ENCODE results near the gene ITGA3. TPM values are rescaled to one million over a fixed set of nuclear protein-coding genes. Genes with fewer than 3 reads are reported as not detected.

ITGA3 gene
- total RNA-seq, 1 experiment from 2014 or later: 392 TPM

GRCh38 chr17:50094243-50094752, 38.4 kb downstream of the ITGA3 start (continued):
- no peak for TF ChIP-seq EZH2phosphoT487 (IDR thresholded peaks at IDR 0.05; ENCODE audit: borderline replicate concordance)

GRCh38 chr17:50094753-50095619, 39.1 kb downstream of the ITGA3 start, which contains the start of gene PDK2:
PDK2 (plus strand) TSS chr17:50095351; CDS start chr17:50095436, 85 bp downstream.
- Histone ChIP-seq H3K4me1 (ENCODE audit: control insufficient read depth in 1 of 2, insufficient read depth in 2 of 2, low read length in 2 of 2) (peaks cover 14 to 37% of the 10 kb centered on the region in 2 experiments), H3K4me3 (replicated peaks in 1 of 2; ENCODE audit: low read depth in 1 of 2, low read length in 2 of 2) (peak within 1 kb of the TSS; percentile 84 to 96), H3K9ac (ENCODE audit: low read length) (peak within 1 kb of the TSS; percentile 83), H3K9me2 (ENCODE audit: insufficient read depth) (no peaks in the 10 kb centered on the region), H3K4me2 (ENCODE audit: low read length) (peak within 1 kb of the TSS; percentile 91), H3K27ac (ENCODE audit: low read depth, low read length) (peak within 1 kb of the TSS; percentile 64), H3K27me3 (ENCODE audit: insufficient read depth, low read length) (no peaks in the 10 kb centered on the region), H3K9me3 (ENCODE audit: control insufficient read depth in 1 of 2, insufficient read depth in 1 of 2, low read depth in 1 of 2, low read length in 2 of 2) (no peaks in the 10 kb centered on the region), H3K36me3 (ENCODE audit: control insufficient read depth in 1 of 2, insufficient read depth in 2 of 2, low read length in 2 of 2) (peaks cover under 1 to 7% of the 10 kb centered on the region in 2 experiments; a peak in 3 of 4 replicates), H4K20me1 (ENCODE audit: insufficient read depth) (no peaks in the 10 kb centered on the region), H2AFZ (ENCODE audit: low read depth, low read length, poor library complexity, severe bottlenecking) (peak within 1 kb of the TSS; percentile 89), H3K79me2 (ENCODE audit: insufficient read depth, low read length) (0 out of 2 replicates have a peak, but pooled peaks cover 6% of the 10 kb centered on the region)
- ChIA-PET RAD21 (ENCODE audit: low non-redundant PET in 1 of 2, low total read pairs in 2 of 2, uncharacterized antibody in 2 of 2, unreplicated experiment in 2 of 2) (interaction anchor here (1.3 to 1.6 kb wide), 4 partner anchors 60 to 98 kb away, joined by 4 to 5 read pairs (median 4); no protein-coding TSS in a partner anchor), CTCF (interaction anchor here (0.6 to 4.6 kb wide), 39 partner anchors 8 to 332 kb away, joined by 3 to 55 read pairs (median 7); partner anchors contain the start of genes ITGA3, LRRC59 and SGCA), POLR2A (interaction anchor here (0.6 to 3.5 kb wide), 5 partner anchors 13 to 67 kb away, joined by 3 to 18 read pairs (median 5); partner anchors contain the start of gene ITGA3)
- peak; percentile 96 for DNase-seq (ENCODE audit: low read depth, low spot score)
- TF ChIP-seq EGR1 (IDR thresholded peaks at IDR 0.05; ENCODE audit: low read depth) (no peak; the same call in 1 of the 2 replicates), CTCF (IDR thresholded peaks at IDR 0.05 in 2 of 3, conservative IDR thresholded peaks at IDR 0.05 in 1 of 3; ENCODE audit: borderline replicate concordance in 1 of 3, insufficient read depth in 1 of 3, low read depth in 2 of 3, low read length in 2 of 3) (no peak), CBX3 (IDR thresholded peaks at IDR 0.05; ENCODE audit: low read depth) (no peak), TCF7L2 (IDR thresholded peaks at IDR 0.05; ENCODE audit: borderline replicate concordance, extremely low read depth, insufficient read depth, insufficient read length) (peak; percentile 30), SP1 (IDR thresholded peaks at IDR 0.05; ENCODE audit: low read depth) (peak; percentile 100), ZFX (IDR thresholded peaks at IDR 0.05) (peak; percentile 63; the same call in 1 of the 2 replicates), YY1 (IDR thresholded peaks at IDR 0.05; ENCODE audit: extremely low read depth, insufficient replicate concordance, low read depth, low read length) (peak; percentile 56), ZBTB33 (IDR thresholded peaks at IDR 0.05; ENCODE audit: extremely low read depth, insufficient replicate concordance, low read length) (no peak), CEBPB (IDR thresholded peaks at IDR 0.05; ENCODE audit: low read depth) (no peak), RAD21 (IDR thresholded peaks at IDR 0.05; ENCODE audit: low read depth) (no peak), MAX (IDR thresholded peaks at IDR 0.05) (peak; percentile 96), ATF3 (IDR thresholded peaks at IDR 0.05) (no peak), EZH2 (IDR thresholded peaks at IDR 0.05) (no peak), SRF (IDR thresholded peaks at IDR 0.05; ENCODE audit: low read depth) (no peak), POLR2AphosphoS5 (IDR thresholded peaks at IDR 0.05; ENCODE audit: low read depth, low read length) (peak; percentile 51; the same call in 1 of the 2 replicates)
- peak; percentile 92 for ATAC-seq
- intact Hi-C loops (cut with micrococcal nuclease): loop anchor here (1.0 kb wide), 1 partner anchor 202 kb away; no protein-coding TSS in a partner anchor
- no TSS peak for BruUV-seq (replicated peaks)
